ENCODE measurements around the gene WDR55.
"Not testable (repeated sequence)": the region's sequence is repeated elsewhere in the genome, so short reads cannot be mapped to it uniquely, and the experiment has no call there.

The WDR55 gene, protein sequence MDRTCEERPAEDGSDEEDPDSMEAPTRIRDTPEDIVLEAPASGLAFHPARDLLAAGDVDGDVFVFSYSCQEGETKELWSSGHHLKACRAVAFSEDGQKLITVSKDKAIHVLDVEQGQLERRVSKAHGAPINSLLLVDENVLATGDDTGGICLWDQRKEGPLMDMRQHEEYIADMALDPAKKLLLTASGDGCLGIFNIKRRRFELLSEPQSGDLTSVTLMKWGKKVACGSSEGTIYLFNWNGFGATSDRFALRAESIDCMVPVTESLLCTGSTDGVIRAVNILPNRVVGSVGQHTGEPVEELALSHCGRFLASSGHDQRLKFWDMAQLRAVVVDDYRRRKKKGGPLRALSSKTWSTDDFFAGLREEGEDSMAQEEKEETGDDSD

DNA sequence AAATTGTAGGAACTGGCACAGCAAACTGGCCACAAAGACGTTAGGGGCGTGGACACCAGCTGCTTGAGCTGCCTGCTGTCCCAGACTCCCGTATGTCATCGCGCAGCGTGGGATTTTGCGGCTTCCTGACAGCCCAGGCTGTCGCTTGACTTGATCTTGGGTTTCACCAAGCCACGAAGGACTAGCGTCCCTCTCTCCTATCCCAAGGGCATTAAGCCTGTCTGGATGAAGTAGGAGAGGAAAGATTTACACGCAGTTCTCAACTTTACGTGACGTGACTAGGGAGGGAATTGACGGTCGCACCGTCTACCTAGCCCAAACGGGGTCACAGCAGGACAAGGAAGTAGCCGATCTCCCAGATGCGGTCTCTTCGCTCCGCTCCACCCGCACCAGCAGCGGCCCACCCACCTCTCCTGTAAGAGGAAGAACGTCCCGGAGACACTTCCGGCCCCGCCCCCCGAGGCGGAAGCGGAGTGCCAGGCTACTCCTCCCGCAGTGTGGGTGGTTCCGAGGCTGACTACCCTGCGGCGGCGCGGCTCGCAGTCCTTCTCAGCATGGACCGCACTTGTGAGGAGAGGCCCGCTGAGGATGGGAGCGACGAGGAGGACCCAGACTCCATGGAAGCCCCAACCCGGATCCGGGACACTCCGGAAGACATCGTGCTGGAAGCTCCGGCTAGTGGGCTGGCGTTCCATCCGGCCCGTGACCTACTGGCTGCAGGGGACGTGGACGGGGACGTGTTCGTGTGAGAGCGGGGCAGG, at the start of gene WDR55:
Gene WDR55, plus strand, starts transcription at position 546 of the 761 bp plus-strand sequence. Its CDS starts 9 bp downstream, at position 555.
- Histone ChIP-seq H3K4me1 (ENCODE audit: low read length) (peaks cover 4% of the 10 kb centered on the region; the same call in 1 of the 2 replicates), H2AFZ (ENCODE audit: low read depth, low read length) (peak within 1 kb of the TSS; percentile 88), H4K20me1 (ENCODE audit: insufficient read depth, low read length) (no peaks in the 10 kb centered on the region), H3K9ac (ENCODE audit: low read length) (peak within 1 kb of the TSS; percentile 90), H3K4me3 (ENCODE audit: low read length) (peak within 1 kb of the TSS; percentile 98), H3K9me3 (ENCODE audit: insufficient read depth, low read length) (no peaks in the 10 kb centered on the region), H3K27me3 (ENCODE audit: low read depth, low read length) (no peaks in the 10 kb centered on the region), H3K27ac (ENCODE audit: low read length) (peak within 1 kb of the TSS; percentile 37), H3K79me2 (ENCODE audit: low read length) (peaks cover 21% of the 10 kb centered on the region), H3K36me3 (replicated peaks; ENCODE audit: low read depth, low read length) (peaks cover 9% of the 10 kb centered on the region), H3K4me2 (ENCODE audit: low read length) (peak within 1 kb of the TSS; percentile 76)
- TF ChIP-seq CTCF (IDR thresholded peaks at IDR 0.05; ENCODE audit: low read depth, low read length) = no peak
- TF ChIP-seq EZH2phosphoT487 (IDR thresholded peaks at IDR 0.05; ENCODE audit: low read depth) = no peak

GRCh38 chr5:140622301-140622700, 42.4 kb upstream of the WDR55 start:
- no peak overlapping the region for H2AFZ ChIP-seq (ENCODE audit: low read depth, low read length)
- no peak for TF ChIP-seq CTCF (IDR thresholded peaks at IDR 0.05; ENCODE audit: low read depth, low read length)
- no peak for TF ChIP-seq EZH2phosphoT487 (IDR thresholded peaks at IDR 0.05; ENCODE audit: low read depth)
- no peaks in the 10 kb centered on the region for H3K36me3 ChIP-seq (replicated peaks; ENCODE audit: low read depth, low read length)
- H3K79me2 ChIP-seq (ENCODE audit: low read length) = no peaks in the 10 kb centered on the region
- 0 out of 2 replicates have a peak, but pooled peaks cover 4% of the 10 kb centered on the region for H3K9me3 ChIP-seq (ENCODE audit: insufficient read depth, low read length)
- H3K4me2 ChIP-seq (ENCODE audit: low read length) = no peak overlapping the region
- no peak overlapping the region for H3K9ac ChIP-seq (ENCODE audit: low read length)
- no peaks in the 10 kb centered on the region for H3K27me3 ChIP-seq (ENCODE audit: low read depth, low read length)
- H3K4me3 ChIP-seq (ENCODE audit: low read length) = no peak overlapping the region
- no peak overlapping the region for H3K27ac ChIP-seq (ENCODE audit: low read length)
- H3K4me1 ChIP-seq (ENCODE audit: low read length) = no peaks in the 10 kb centered on the region
- H4K20me1 ChIP-seq (ENCODE audit: insufficient read depth, low read length) = no peaks in the 10 kb centered on the region

DNA sequence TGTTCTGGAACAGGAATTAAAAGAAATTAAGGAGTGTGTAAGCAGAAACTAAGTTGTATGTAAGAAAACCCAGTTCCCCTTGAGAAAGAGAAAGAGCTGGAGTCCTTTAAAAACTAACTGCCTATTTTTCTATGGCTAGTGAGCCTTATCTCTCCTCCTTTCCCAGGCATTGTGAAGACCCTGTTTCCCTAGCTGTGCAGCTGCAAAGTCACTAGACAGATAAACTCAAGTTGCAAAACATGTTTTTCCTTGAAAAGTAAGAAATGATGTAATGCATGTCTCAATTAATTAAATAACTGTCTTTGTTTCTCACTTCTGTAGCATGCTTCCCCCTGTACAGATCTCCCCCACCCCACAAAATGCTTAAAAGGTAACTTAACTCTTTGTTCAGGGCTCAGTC, 41.6 kb upstream of the WDR55 start:
- H3K27ac ChIP-seq (ENCODE audit: low read length); H3K27me3 ChIP-seq (ENCODE audit: low read depth, low read length); H3K79me2 ChIP-seq (ENCODE audit: low read length); H3K36me3 ChIP-seq (replicated peaks; ENCODE audit: low read depth, low read length); H3K9me3 ChIP-seq (ENCODE audit: insufficient read depth, low read length); H2AFZ ChIP-seq (ENCODE audit: low read depth, low read length); H3K4me1 ChIP-seq (ENCODE audit: low read length); H3K4me2 ChIP-seq (ENCODE audit: low read length); H4K20me1 ChIP-seq (ENCODE audit: insufficient read depth, low read length); H3K4me3 ChIP-seq (ENCODE audit: low read length); H3K9ac ChIP-seq (ENCODE audit: low read length): not testable (repeated sequence)

DNA sequence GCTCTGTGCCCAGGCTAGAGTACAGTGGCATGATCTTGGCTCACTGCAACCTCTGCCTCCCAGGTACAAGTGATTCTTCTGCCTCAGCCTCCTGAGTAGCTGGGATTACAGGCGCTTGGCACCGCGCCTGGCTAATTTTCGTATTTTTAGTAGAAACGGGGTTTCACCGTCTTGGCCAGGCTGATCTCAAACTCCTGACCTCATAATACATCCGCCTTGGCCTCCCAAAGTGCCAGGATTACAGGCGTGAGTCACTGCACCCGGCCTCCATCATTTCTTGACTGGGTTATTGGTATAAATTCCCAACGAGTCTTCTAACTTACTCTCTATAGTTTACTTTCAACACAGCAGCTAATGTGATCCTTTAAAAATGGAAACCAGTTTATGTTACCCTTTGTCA, 39.8 kb upstream of the WDR55 start:
- not testable (repeated sequence) for H3K4me2 ChIP-seq (ENCODE audit: low read length); H4K20me1 ChIP-seq (ENCODE audit: insufficient read depth, low read length); H3K9ac ChIP-seq (ENCODE audit: low read length); H3K27me3 ChIP-seq (ENCODE audit: low read depth, low read length); H3K4me3 ChIP-seq (ENCODE audit: low read length); H3K4me1 ChIP-seq (ENCODE audit: low read length); H3K79me2 ChIP-seq (ENCODE audit: low read length); H3K27ac ChIP-seq (ENCODE audit: low read length); H2AFZ ChIP-seq (ENCODE audit: low read depth, low read length); H3K9me3 ChIP-seq (ENCODE audit: insufficient read depth, low read length); H3K36me3 ChIP-seq (replicated peaks; ENCODE audit: low read depth, low read length)

DNA sequence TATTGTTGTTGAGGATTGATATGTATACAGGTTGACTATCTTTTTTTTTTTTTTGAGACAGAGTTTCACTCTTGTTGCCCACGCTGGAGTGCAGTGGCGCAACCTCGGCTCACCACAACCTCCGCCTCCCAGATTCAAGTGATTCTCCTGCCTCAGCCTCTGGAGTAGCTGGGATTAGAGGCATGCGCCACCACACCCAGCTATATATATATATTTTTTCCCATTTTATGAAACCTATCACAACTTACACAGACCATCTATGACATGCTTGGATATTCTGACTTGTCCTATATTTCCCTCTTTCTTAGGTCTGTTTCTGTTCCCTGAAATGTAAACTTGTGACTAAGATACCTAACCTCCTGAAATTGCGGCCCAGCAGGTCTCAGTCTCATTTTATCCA, 36.7 kb upstream of the WDR55 start:
- TF ChIP-seq CTCF (IDR thresholded peaks at IDR 0.05; ENCODE audit: low read depth, low read length) (no peak), EZH2phosphoT487 (IDR thresholded peaks at IDR 0.05; ENCODE audit: low read depth) (no peak)
- Histone ChIP-seq H3K27me3 (ENCODE audit: low read depth, low read length) (no peaks in the 10 kb centered on the region), H3K79me2 (ENCODE audit: low read length) (no peaks in the 10 kb centered on the region), H3K9me3 (ENCODE audit: insufficient read depth, low read length) (0 out of 2 replicates have a peak, but pooled peaks cover 6% of the 10 kb centered on the region), H4K20me1 (ENCODE audit: insufficient read depth, low read length) (no peaks in the 10 kb centered on the region), H3K4me2 (ENCODE audit: low read length) (no peak overlapping the region), H3K4me1 (ENCODE audit: low read length) (no peaks in the 10 kb centered on the region), H2AFZ (ENCODE audit: low read depth, low read length) (no peak overlapping the region), H3K9ac (ENCODE audit: low read length) (no peak overlapping the region), H3K4me3 (ENCODE audit: low read length) (no peak overlapping the region), H3K36me3 (replicated peaks; ENCODE audit: low read depth, low read length) (no peaks in the 10 kb centered on the region), H3K27ac (ENCODE audit: low read length) (no peak overlapping the region)
